ENCODE measurements around the gene HAUS3. TPM values are rescaled to one million over a fixed set of nuclear protein-coding genes. Genes with fewer than 3 reads are reported as not detected.

The HAUS3 gene
- total RNA-seq, 4 donors from 2014 or later = 7.6 to 17.9 (median 11.8) TPM

DNA sequence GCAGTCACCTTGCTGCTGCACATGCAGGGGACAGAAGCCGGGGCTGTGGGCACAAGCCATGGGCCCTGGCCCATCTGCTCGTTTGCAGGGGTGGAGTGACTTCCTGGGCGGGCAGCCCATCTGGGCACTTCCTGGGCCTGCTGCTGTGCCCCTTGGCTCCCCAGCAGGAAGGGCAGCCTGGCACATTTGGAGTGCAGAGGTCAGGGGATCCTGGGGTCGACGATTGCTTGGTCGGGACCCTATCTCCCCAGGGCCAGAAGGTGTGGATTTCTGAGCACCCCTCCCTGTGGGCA lies 30.9 kb upstream of the HAUS3 start:
- Histone ChIP-seq H3K27me3 (no peaks in the 10 kb centered on the region), H3K4me3 (no peak overlapping the region), H3K4me1 (no peaks in the 10 kb centered on the region), H3K27ac (no peak overlapping the region), H3K36me3 (peaks cover 10% of the 10 kb centered on the region), H3K9me3 (no peaks in the 10 kb centered on the region)
- 79% methylated on average over 3 of the region's 6 CpGs for WGBS
- no peak for DNase-seq (ENCODE audit: low spot score in 2 of 2)
- TF ChIP-seq EP300 (IDR thresholded peaks at IDR 0.05) (no peak), POLR2AphosphoS5 (IDR thresholded peaks at IDR 0.05) (no peak), POLR2A (IDR thresholded peaks at IDR 0.05) (no peak)
- TF ChIP-seq, protein P1, sequence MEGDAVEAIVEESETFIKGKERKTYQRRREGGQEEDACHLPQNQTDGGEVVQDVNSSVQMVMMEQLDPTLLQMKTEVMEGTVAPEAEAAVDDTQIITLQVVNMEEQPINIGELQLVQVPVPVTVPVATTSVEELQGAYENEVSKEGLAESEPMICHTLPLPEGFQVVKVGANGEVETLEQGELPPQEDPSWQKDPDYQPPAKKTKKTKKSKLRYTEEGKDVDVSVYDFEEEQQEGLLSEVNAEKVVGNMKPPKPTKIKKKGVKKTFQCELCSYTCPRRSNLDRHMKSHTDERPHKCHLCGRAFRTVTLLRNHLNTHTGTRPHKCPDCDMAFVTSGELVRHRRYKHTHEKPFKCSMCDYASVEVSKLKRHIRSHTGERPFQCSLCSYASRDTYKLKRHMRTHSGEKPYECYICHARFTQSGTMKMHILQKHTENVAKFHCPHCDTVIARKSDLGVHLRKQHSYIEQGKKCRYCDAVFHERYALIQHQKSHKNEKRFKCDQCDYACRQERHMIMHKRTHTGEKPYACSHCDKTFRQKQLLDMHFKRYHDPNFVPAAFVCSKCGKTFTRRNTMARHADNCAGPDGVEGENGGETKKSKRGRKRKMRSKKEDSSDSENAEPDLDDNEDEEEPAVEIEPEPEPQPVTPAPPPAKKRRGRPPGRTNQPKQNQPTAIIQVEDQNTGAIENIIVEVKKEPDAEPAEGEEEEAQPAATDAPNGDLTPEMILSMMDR (IDR thresholded peaks at IDR 0.05) = no peak

DNA sequence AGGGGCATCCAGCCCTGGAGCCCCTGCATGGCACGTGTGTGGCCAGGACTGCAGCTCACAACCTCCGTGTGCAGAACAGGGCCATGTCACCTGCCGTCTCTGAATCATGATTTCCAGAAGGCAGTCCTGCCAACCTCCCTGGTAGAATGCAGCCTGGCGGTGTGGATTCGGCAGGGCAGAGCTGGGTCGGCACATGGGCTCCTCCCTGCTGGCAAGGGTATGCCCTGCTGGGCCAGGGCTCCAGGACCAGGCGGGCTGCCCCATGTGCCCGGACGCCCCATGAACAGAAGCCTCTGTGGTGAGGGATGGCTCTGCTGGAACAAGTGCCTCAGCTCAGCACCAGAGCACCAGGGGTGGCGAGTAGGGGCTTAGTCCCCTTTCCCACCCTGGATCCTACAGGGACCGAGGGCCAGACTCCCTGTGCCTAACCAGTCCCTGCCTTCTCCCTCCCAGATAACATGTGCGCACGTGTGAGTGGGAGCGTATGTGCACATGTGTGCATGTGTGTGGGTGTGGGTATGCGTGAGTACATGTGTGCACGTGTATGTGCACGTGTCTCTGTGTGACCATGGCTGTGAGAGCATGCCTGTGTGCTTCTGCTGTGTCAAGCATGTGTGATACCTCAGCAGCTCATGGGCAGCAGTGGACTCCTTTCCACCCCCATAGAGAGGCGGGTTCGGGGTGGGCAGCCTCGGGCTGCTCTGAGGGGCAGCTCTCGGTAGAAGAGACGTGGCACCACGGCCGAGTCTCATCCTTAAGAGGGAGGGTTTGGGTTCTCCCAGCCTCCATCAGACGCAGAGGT lies 30.3 kb upstream of the HAUS3 start:
- WGBS = 98% methylated on average over 11 of the region's 25 CpGs

DNA sequence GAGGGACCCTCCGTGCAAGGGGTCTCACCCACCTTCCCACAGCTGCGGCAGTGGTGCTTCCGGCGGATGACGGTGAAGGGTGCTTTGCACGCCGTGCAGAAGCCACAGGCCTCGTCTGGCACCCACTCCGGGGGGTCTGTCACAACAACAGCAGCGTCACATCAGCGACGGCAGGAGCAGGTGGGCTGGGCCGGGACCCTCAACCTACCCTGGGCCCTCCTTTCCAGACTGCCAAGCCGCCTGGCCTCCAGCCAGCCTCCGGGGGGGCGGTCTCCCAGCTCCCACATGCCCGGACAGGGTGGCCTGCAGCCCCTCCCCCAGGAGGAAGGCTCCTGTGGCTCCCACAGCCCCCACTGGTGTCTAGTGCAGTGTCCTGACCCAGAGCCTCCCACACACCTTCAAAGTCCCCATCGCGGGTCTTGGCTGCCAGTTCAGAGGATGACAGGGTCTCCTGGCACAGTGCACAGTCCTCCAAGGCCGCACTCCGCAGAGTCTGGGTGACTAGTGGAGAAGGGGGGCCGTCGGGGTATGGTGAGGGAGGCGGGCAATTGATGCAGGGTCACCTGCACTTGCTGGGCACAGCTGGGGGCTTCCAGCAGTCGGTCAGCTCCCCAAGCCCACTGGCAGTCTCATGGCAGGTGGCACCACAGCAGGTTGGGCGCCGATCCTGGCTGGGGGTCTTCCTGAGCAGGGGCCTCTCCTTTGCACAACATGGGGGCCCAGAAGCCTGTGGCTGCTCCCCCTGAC lies 29.5 kb upstream of the HAUS3 start:
- no peak for TF ChIP-seq POLR2AphosphoS5 (IDR thresholded peaks at IDR 0.05)
- TF ChIP-seq, protein P1 (IDR thresholded peaks at IDR 0.05) = no peak
- TF ChIP-seq EP300 (IDR thresholded peaks at IDR 0.05) = no peak
- TF ChIP-seq POLR2A (IDR thresholded peaks at IDR 0.05) = no peak
- H3K4me3 ChIP-seq = no peak overlapping the region
- DNase-seq (ENCODE audit: low spot score in 2 of 2) = no peak
- 87% methylated on average over 9 of the region's 27 CpGs for WGBS
- no peaks in the 10 kb centered on the region for H3K9me3 ChIP-seq
- H3K36me3 ChIP-seq = peaks cover 10% of the 10 kb centered on the region
- peaks cover 2% of the 10 kb centered on the region for H3K4me1 ChIP-seq
- H3K27ac ChIP-seq = no peak overlapping the region
- no peaks in the 10 kb centered on the region for H3K27me3 ChIP-seq

More for the DNA sequence above, 30.3 kb upstream of the HAUS3 start:
- Histone ChIP-seq H3K4me3 (no peak overlapping the region), H3K27me3 (no peaks in the 10 kb centered on the region), H3K36me3 (peaks cover 10% of the 10 kb centered on the region), H3K9me3 (no peaks in the 10 kb centered on the region), H3K4me1 (no peaks in the 10 kb centered on the region), H3K27ac (no peak overlapping the region)
- no peak for DNase-seq (ENCODE audit: low spot score in 2 of 2)
- TF ChIP-seq, protein P1 (IDR thresholded peaks at IDR 0.05) = no peak
- TF ChIP-seq POLR2A (IDR thresholded peaks at IDR 0.05) (no peak), POLR2AphosphoS5 (IDR thresholded peaks at IDR 0.05) (no peak), EP300 (IDR thresholded peaks at IDR 0.05) (no peak)

DNA sequence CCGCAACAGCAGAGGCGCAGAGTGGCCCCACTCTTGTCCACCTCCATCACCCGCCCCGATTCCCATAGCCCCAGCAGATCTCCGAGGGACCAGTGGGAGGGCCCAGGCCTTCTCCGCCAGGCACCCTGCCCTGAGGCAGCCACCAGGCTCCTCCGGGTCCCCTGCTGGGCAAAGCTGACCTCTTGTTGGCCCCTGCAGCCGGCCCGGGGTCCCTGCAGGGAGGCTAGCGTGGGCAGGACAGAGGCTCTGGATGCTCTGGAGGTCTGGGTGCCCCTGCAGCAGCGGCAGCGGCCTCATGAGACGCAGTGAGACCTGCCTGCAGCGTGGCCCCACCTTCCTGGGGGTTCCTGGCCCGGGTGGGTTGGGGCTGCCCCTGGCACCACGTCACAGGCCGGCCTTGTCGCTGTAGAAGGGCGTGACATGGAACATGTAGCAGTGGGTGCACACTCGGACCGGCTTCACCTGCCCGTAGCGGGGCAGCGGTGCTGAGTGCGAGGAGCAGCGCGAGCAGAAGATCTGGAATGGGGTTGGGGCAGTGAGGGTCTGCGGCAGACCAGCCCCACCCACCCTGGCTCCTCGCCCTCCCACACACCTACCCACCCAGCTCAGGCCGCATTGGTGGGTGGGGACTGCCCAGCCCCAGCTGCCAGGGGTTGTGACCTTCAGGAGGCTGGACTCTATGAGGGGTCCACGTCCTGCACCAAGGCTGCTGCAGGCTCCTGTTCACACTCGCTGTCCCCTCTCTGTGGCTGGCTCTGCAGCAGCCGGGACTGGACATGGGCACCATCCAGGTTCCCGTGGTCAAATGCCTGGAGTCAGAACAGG lies 28.6 kb upstream of the HAUS3 start:
- WGBS = 95% methylated on average over 13 of the region's 34 CpGs
- H3K27ac ChIP-seq = no peak overlapping the region
- TF ChIP-seq POLR2A (IDR thresholded peaks at IDR 0.05) = no peak
- TF ChIP-seq EP300 (IDR thresholded peaks at IDR 0.05) = no peak
- TF ChIP-seq, protein P1 (IDR thresholded peaks at IDR 0.05) = no peak
- no peak for TF ChIP-seq POLR2AphosphoS5 (IDR thresholded peaks at IDR 0.05)
- no peaks in the 10 kb centered on the region for H3K9me3 ChIP-seq
- peaks cover 10% of the 10 kb centered on the region for H3K36me3 ChIP-seq
- no peaks in the 10 kb centered on the region for H3K27me3 ChIP-seq
- peaks cover 11% of the 10 kb centered on the region for H3K4me1 ChIP-seq
- no peak for DNase-seq (ENCODE audit: low spot score in 2 of 2)
- no peak overlapping the region for H3K4me3 ChIP-seq
